Epidermal melanocyte (primary cell): Measurements from ENCODE around the gene IDE.
"Not testable (repeated sequence)": the region's sequence is repeated elsewhere in the genome, so short reads cannot be mapped to it uniquely, and the experiment has no call there.

Source experiments
- DNase-seq: peaks from one replicate; pipeline ENCODE4 v3.0.0; 2011; ENCODE audit warnings: low spot score; ENCODE audit not compliant: insufficient read length

The IDE gene

GRCh38 chr10:92492748-92493240 is 81.1 kb downstream of the IDE start:
- DNase-seq: no peak

- no peak for DNase-seq
These were observed 83.5 kb downstream of the IDE start for GRCh38 chr10:92490387-92490786.

- DNase-seq: no peak
These were observed 87.3 kb downstream of the IDE start for GRCh38 chr10:92486637-92487036.

GRCh38 chr10:92483539-92483938 is 90.4 kb downstream of the IDE start:
- no peak for DNase-seq

- no peak for DNase-seq
These were observed 93.5 kb downstream of the IDE start for GRCh38 chr10:92480413-92480812.

- DNase-seq: no peak
These were observed 94.3 kb downstream of the IDE start for GRCh38 chr10:92479547-92479946.

- no peak for DNase-seq
These were observed 95.4 kb downstream of the IDE start for GRCh38 chr10:92478536-92478935.

- no peak for DNase-seq
These were observed 98.5 kb downstream of the IDE start for GRCh38 chr10:92475357-92475868.

- no peak for DNase-seq
These were observed 103.9 kb downstream of the IDE start for GRCh38 chr10:92470026-92470425.

GRCh38 chr10:92464364-92464763 is 109.5 kb downstream of the IDE start:
- no peak for DNase-seq

GRCh38 chr10:92463582-92463981 is 110.3 kb downstream of the IDE start:
- DNase-seq: no peak

GRCh38 chr10:92454955-92455354 is 118.9 kb downstream of the IDE start:
- not testable (repeated sequence) for DNase-seq

GRCh38 chr10:92452313-92452712 is 121.6 kb downstream of the IDE start:
- no peak for DNase-seq

GRCh38 chr10:92451431-92451830 is 122.5 kb downstream of the IDE start:
- no peak for DNase-seq

- DNase-seq: no peak
These were observed 123.0 kb downstream of the IDE start for GRCh38 chr10:92450896-92451295.

- DNase-seq: no peak
These were observed 133.3 kb downstream of the IDE start for GRCh38 chr10:92440578-92440977.

GRCh38 chr10:92438220-92438619 is 135.7 kb downstream of the IDE start:
- no peak for DNase-seq

GRCh38 chr10:92436611-92437010 is 137.3 kb downstream of the IDE start:
- DNase-seq: no peak

GRCh38 chr10:92436065-92436464 is 137.8 kb downstream of the IDE start:
- not testable (repeated sequence) for DNase-seq

GRCh38 chr10:92434385-92434784 is 139.5 kb downstream of the IDE start:
- no peak for DNase-seq

- no peak for DNase-seq
These were observed 141.3 kb downstream of the IDE start for GRCh38 chr10:92432596-92432995.

- no peak for DNase-seq
These were observed 143.8 kb downstream of the IDE start for GRCh38 chr10:92430103-92430502.

- DNase-seq: no peak
These were observed 152.3 kb downstream of the IDE start for GRCh38 chr10:92421550-92421949.
